Measurements from ENCODE around the gene DNAJB13.

- TF ChIP-seq CTCF (conservative IDR thresholded peaks at IDR 0.05; ENCODE audit: low read depth, low read length) (no peak), EZH2 (IDR thresholded peaks at IDR 0.05; ENCODE audit: low read length, unreplicated experiment) (no peak), EZH2phosphoT487 (IDR thresholded peaks at IDR 0.05; ENCODE audit: borderline replicate concordance, low read length) (no peak)
These were observed 13.0 kb downstream of the DNAJB13 start for GRCh38 chr11:73963861-73964260.

Measured in PC-3 (cell line).